Thymus (tissue), 11 donors: ENCODE data around the gene DRAP1. TPM values are rescaled to one million over a fixed set of nuclear protein-coding genes. Genes with fewer than 3 reads are reported as not detected.

Experiments used
- DNase-seq, 9 donors: peaks; one replicate each; pipeline ENCODE4 v3.0.0-alpha.2; 2013; ENCODE audit warnings: low spot score in 9 of 9, low read depth in 6 of 9, missing footprints in 1 of 9
- H3K27ac ChIP-seq, 2 donors: one replicate each; pipeline ENCODE4 v1.5.1; 2013; ENCODE audit warnings: control low read depth in 1 of 2, low read depth in 1 of 2, low read length in 1 of 2, mild to moderate bottlenecking in 1 of 2, moderate library complexity in 1 of 2
- H3K27me3 ChIP-seq, 2 donors: one replicate each; pipeline ENCODE4 v1.5.1; 2013; ENCODE audit warnings: low read length in 1 of 2; ENCODE audit not compliant: control insufficient read depth in 2 of 2, insufficient read depth in 1 of 2
- H3K36me3 ChIP-seq, 2 donors: one replicate each; pipeline ENCODE4 v1.5.1; 2013; ENCODE audit warnings: low read length in 1 of 2, mild to moderate bottlenecking in 1 of 2, moderate library complexity in 1 of 2; ENCODE audit not compliant: control insufficient read depth in 2 of 2, insufficient read depth in 2 of 2
- H3K4me1 ChIP-seq, 2 donors: one replicate each; pipeline ENCODE4 v1.5.1; 2013; ENCODE audit warnings: low read length in 2 of 2; ENCODE audit not compliant: control insufficient read depth in 2 of 2, insufficient read depth in 2 of 2
- H3K4me3 ChIP-seq, 2 donors: one replicate each; pipeline ENCODE4 v1.5.1; 2013; ENCODE audit warnings: low read length in 2 of 2, control low read depth in 1 of 2, mild to moderate bottlenecking in 1 of 2
- H3K9me3 ChIP-seq, 2 donors: one replicate each; pipeline ENCODE4 v1.5.1; 2013; ENCODE audit warnings: low read length in 1 of 2, mild to moderate bottlenecking in 1 of 2; ENCODE audit not compliant: control insufficient read depth in 2 of 2, insufficient read depth in 1 of 2
- WGBS: extraction: QIAGEN DNeasy Blood & Tissue Kit; methylation state at CpG from one replicate; pipeline ENCODE4 v1.1.7; 2013; 5-methylcytosine and 5-hydroxymethylcytosine counted together
- polyA plus RNA-seq: library from polyadenylated mRNA; stranded (reverse); fragments of 200-250 nt; gene quantifications from one replicate; pipeline ENCODE4 v1.2.3, GENCODE V29; 2013
- total RNA-seq: library from RNA; stranded (reverse); fragments of 120-200 nt; gene quantifications from one replicate; pipeline ENCODE4 v1.2.4, GENCODE V29; 2013
- donor health status: healthy.

Gene DRAP1
- total and polyA plus RNA-seq, 2 donors: 131 to 200 TPM

DNA sequence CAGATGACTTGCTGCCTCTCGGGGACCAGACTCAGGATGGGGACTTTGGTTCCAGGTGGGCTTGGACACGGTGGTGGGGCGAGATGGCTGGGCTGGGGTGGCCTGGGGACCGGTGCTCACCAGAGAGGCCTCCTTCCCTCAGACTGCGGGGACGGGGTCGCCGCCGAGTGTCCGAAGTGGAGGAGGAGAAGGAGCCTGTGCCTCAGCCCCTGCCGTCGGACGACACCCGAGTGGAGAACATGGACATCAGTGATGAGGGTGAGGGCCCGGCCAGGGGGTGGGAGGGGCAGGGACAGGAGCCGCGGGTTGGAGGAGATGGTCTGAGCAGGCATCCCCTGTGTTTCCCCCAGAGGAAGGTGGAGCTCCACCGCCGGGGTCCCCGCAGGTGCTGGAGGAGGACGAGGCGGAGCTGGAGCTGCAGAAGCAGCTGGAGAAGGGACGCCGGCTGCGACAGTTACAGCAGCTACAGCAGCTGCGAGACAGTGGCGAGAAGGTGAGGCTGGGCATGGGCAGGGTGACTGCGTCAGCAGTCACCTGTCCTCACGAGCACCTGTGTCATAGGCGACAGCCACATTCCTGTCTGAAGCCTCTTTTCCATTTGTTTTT, 48.2 kb downstream of the DRAP1 start:
- H3K4me1 ChIP-seq: peaks cover 8 to 10% of the 10 kb centered on the region in 2 donors
- DNase-seq: no peak
- no peaks in the 10 kb centered on the region for H3K27me3 ChIP-seq
- peaks cover 73 to 75% of the 10 kb centered on the region in 2 donors for H3K36me3 ChIP-seq
- WGBS: 99% methylated on average over 30 of the region's 30 CpGs
- no peak overlapping the region for H3K27ac ChIP-seq
- no peak overlapping the region for H3K4me3 ChIP-seq
- H3K9me3 ChIP-seq: no peaks in the 10 kb centered on the region

DNA sequence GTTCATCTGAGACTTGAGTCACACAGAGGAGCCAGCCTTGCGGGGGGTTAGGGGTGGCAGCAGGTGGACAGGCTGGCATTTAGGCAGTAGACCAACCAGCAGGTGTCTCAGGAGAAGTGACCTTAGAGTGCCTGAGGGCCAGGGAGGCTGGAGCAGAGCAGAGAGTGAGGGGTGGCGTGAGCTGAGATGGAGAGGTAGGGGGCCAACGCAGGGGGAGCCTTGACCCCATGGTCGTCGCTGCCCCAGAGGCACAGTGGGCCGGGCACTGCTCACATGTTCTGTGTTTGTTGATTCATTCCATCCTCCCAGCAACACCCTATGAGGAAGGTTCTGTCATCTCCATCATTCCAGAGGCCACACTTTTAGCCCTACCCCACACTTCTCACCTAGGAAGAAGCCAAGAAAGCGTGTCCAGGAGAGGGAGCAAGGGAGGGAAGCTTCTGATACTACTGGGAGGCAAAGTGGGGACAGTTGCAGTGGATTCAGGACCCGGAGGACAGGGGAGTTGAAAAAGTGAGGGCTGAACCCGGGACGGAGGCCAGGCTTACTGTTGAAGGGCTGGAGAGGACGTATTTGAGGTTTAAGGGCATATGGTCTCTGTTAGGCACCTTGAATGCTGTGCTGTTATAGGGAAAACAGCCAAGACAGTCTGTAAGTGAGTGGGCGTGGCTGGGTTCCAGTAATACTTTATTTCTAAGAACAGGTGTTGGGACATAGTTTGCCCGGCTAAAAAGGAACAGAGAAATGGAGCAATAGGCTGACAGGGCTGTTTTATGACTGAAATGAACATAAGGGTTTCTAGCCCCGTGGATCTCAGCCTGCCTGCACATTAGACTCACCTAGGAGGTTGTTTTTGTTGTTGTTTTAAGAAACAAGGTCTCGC, 49.6 kb downstream of the DRAP1 start:
- Histone ChIP-seq H3K36me3 (peaks cover 81 to 87% of the 10 kb centered on the region in 2 donors), H3K4me1 (no peaks in the 10 kb centered on the region), H3K27ac (no peak overlapping the region), H3K27me3 (no peaks in the 10 kb centered on the region), H3K4me3 (no peak overlapping the region), H3K9me3 (no peaks in the 10 kb centered on the region)
- WGBS: 98% methylated on average over 15 of the region's 15 CpGs
- DNase-seq: no peak

Other genes with a start within 250 kb of the DRAP1 start
- gene KAT5, start 207.2 kb upstream of the DRAP1 start, total RNA-seq: 53.5 TPM
- gene KAT5, start 207.2 kb upstream of the DRAP1 start, polyA plus RNA-seq: 104 TPM
- 85.9 TPM for gene RNASEH2C, start 198.6 kb upstream of the DRAP1 start, total RNA-seq
- gene RNASEH2C, start 198.6 kb upstream of the DRAP1 start, polyA plus RNA-seq: 49.4 TPM
- gene AP5B1, start 138.4 kb upstream of the DRAP1 start, total RNA-seq: 5.3 TPM
- 7.6 TPM for gene AP5B1, start 138.4 kb upstream of the DRAP1 start, polyA plus RNA-seq
- 0.47 TPM for gene OVOL1, start 132.4 kb upstream of the DRAP1 start, total RNA-seq
- 1.3 TPM for gene OVOL1, start 132.4 kb upstream of the DRAP1 start, polyA plus RNA-seq
- gene SNX32, start 85.5 kb upstream of the DRAP1 start, total RNA-seq: 0.38 TPM
- gene SNX32, start 85.5 kb upstream of the DRAP1 start, polyA plus RNA-seq: 1.1 TPM
- gene CFL1, start 61.2 kb upstream of the DRAP1 start, total RNA-seq: 1,006 TPM
- 673 TPM for gene CFL1, start 61.2 kb upstream of the DRAP1 start, polyA plus RNA-seq
- gene MUS81, start 59.0 kb upstream of the DRAP1 start, total RNA-seq: 46.8 TPM
- gene MUS81, start 59.0 kb upstream of the DRAP1 start, polyA plus RNA-seq: 127 TPM
- gene EFEMP2, start 46.6 kb upstream of the DRAP1 start, total RNA-seq: 11.9 TPM
- 41.8 TPM for gene EFEMP2, start 46.6 kb upstream of the DRAP1 start, polyA plus RNA-seq
- 18.5 TPM for gene CTSW, start 39.6 kb upstream of the DRAP1 start, total RNA-seq
- gene CTSW, start 39.6 kb upstream of the DRAP1 start, polyA plus RNA-seq: 4.2 TPM
- gene FIBP, start 31.0 kb upstream of the DRAP1 start, total RNA-seq: 71.0 TPM
- gene FIBP, start 31.0 kb upstream of the DRAP1 start, polyA plus RNA-seq: 70.9 TPM
- 30.5 TPM for gene CCDC85B, start 28.8 kb upstream of the DRAP1 start, total RNA-seq
- gene CCDC85B, start 28.8 kb upstream of the DRAP1 start, polyA plus RNA-seq: 20.2 TPM
- 0.14 TPM for gene FOSL1, start 19.0 kb upstream of the DRAP1 start, total RNA-seq
- 3.8 TPM for gene FOSL1, start 19.0 kb upstream of the DRAP1 start, polyA plus RNA-seq
- 11.0 TPM for gene C11orf68, start 364 bp upstream of the DRAP1 start, total RNA-seq
- 38.8 TPM for gene C11orf68, start 364 bp upstream of the DRAP1 start, polyA plus RNA-seq
- 0.09 TPM for gene TSGA10IP, start 26.1 kb downstream of the DRAP1 start, total RNA-seq
- gene TSGA10IP, start 26.1 kb downstream of the DRAP1 start, polyA plus RNA-seq: 0.05 TPM
- gene SART1, start 42.3 kb downstream of the DRAP1 start, total RNA-seq: 35.4 TPM
- 97.5 TPM for gene SART1, start 42.3 kb downstream of the DRAP1 start, polyA plus RNA-seq
- 24.7 TPM for gene EIF1AD, start 82.7 kb downstream of the DRAP1 start, total RNA-seq
- gene EIF1AD, start 82.7 kb downstream of the DRAP1 start, polyA plus RNA-seq: 17.8 TPM
- 64.7 TPM for gene BANF1, start 83.1 kb downstream of the DRAP1 start, total RNA-seq
- gene BANF1, start 83.1 kb downstream of the DRAP1 start, polyA plus RNA-seq: 172 TPM
- gene CST6, start 92.6 kb downstream of the DRAP1 start, total RNA-seq: 0.66 TPM
- 23.0 TPM for gene CST6, start 92.6 kb downstream of the DRAP1 start, polyA plus RNA-seq
- 0.14 TPM for gene CATSPER1, start 107.1 kb downstream of the DRAP1 start, total RNA-seq
- 0.34 TPM for gene CATSPER1, start 107.1 kb downstream of the DRAP1 start, polyA plus RNA-seq
- gene GAL3ST3, start 129.7 kb downstream of the DRAP1 start, total RNA-seq: 0.42 TPM
- gene GAL3ST3, start 129.7 kb downstream of the DRAP1 start, polyA plus RNA-seq: 0.25 TPM
- gene SF3B2, start 132.9 kb downstream of the DRAP1 start, total RNA-seq: 127 TPM
- gene SF3B2, start 132.9 kb downstream of the DRAP1 start, polyA plus RNA-seq: 147 TPM
- 9.2 TPM for gene PACS1, start 150.8 kb downstream of the DRAP1 start, total RNA-seq
- gene PACS1, start 150.8 kb downstream of the DRAP1 start, polyA plus RNA-seq: 29.5 TPM